SK-N-SH (cell line): ENCODE results near the gene TNNC1. TPM values are rescaled to one million over a fixed set of nuclear protein-coding genes. Genes with fewer than 3 reads are reported as not detected.

Source experiments
- CTCF ChIA-PET: fragments of 300-600, 350-600 bp; formaldehyde crosslinking; extraction: SDS; loops from one replicate; lab custom pipeline; 2021; lab: Yijun Ruan, JAX
- POLR2A ChIA-PET: fragments of 350-600 bp; sonication (Branson Sonifier 250); formaldehyde crosslinking; extraction: SDS; loops from one replicate; lab custom pipeline; 2020; ENCODE audit warnings: antibody characterized with exemption, inconsistent platforms; lab: Yijun Ruan, JAX
- DNase-seq: peaks from one replicate; pipeline ENCODE4 v3.0.0; 2012
- H2AFZ ChIP-seq: fragments of 200-600 bp; sonication (generic); 2 replicates; pipeline ENCODE4 v1.8.1; 2016; ENCODE audit warnings: antibody characterized with exemption, mild to moderate bottlenecking, low read depth
- H3F3A ChIP-seq: fragments of 200-600 bp; sonication (generic); replicated peaks from 2 replicates; pipeline ENCODE3; 2016; ENCODE audit warnings: antibody characterized with exemption, mild to moderate bottlenecking; ENCODE audit not compliant: insufficient read depth
- H3K27ac ChIP-seq, 2 experiments: fragments of 200-500 bp in 1 of 2; fragments of 200-600 bp in 1 of 2; sonication (Bioruptor generic) in 1 of 2; sonication (generic), shearing (Covaris generic) in 1 of 2; 2 replicates each; pipeline versions ENCODE4 v1.5.1 to v1.6.1; 2014 to 2016; ENCODE audit warnings: low read depth in 2 of 2, inconsistent platforms in 1 of 2, low read length in 1 of 2, mild to moderate bottlenecking in 1 of 2, mixed read lengths in 1 of 2
- H3K27me3 ChIP-seq: fragments of 200-600 bp; sonication (generic), shearing (Covaris generic); 2 replicates; pipeline ENCODE4 v1.6.1; 2016; ENCODE audit warnings: mixed run types; ENCODE audit not compliant: insufficient read depth
- H3K36me3 ChIP-seq, 2 experiments: fragments of 200-500 bp in 1 of 2; fragments of 200-600 bp in 1 of 2; sonication (Bioruptor generic) in 1 of 2; sonication (generic) in 1 of 2; replicated peaks in 1 of 2; 2 replicates each; pipeline versions ENCODE3 to v1.5.1; 2014 to 2016; ENCODE audit warnings: low read length in 1 of 2, mild to moderate bottlenecking in 1 of 2; ENCODE audit not compliant: insufficient read depth in 2 of 2, control insufficient read depth in 1 of 2
- H3K4me1 ChIP-seq, 2 experiments: fragments of 200-500 bp in 1 of 2; fragments of 200-600 bp in 1 of 2; sonication (Bioruptor generic) in 1 of 2; sonication (generic), shearing (Covaris generic) in 1 of 2; 2 replicates each; pipeline versions ENCODE4 v1.5.1 to v1.6.1; 2014 to 2016; ENCODE audit warnings: low read depth in 1 of 2, low read length in 1 of 2, mixed run types in 1 of 2; ENCODE audit not compliant: insufficient read depth in 2 of 2, control insufficient read depth in 1 of 2
- H3K4me2 ChIP-seq: fragments of 200-600 bp; sonication (generic), shearing (Covaris generic); 2 replicates; pipeline ENCODE4 v1.6.1; 2017; ENCODE audit warnings: mixed run types
- H3K4me3 ChIP-seq, 2 experiments: fragments of 200-500 bp in 1 of 2; fragments of 200-600 bp in 1 of 2; sonication (Bioruptor generic) in 1 of 2; sonication (generic), shearing (Covaris generic) in 1 of 2; 2 replicates each; pipeline versions ENCODE4 v1.5.1 to v1.8.1; 2014 to 2016; ENCODE audit warnings: low read depth in 2 of 2, inconsistent platforms in 1 of 2, low read length in 1 of 2, mild to moderate bottlenecking in 1 of 2, mixed read lengths in 1 of 2, moderate library complexity in 1 of 2
- H3K79me2 ChIP-seq: fragments of 200-600 bp; sonication (generic); 2 replicates; pipeline ENCODE4 v1.8.1; 2017; ENCODE audit warnings: mild to moderate bottlenecking; ENCODE audit not compliant: insufficient read depth
- H3K9ac ChIP-seq: fragments of 200-600 bp; sonication (generic); 2 replicates; pipeline ENCODE4 v1.6.1; 2017; ENCODE audit warnings: mixed run types
- H3K9me2 ChIP-seq: fragments of 200-600 bp; sonication (generic); 2 replicates; pipeline ENCODE4 v1.6.1; 2017; ENCODE audit warnings: mixed run types
- H3K9me3 ChIP-seq: fragments of 200-600 bp; sonication (generic); 2 replicates; pipeline ENCODE4 v1.6.1; 2017; ENCODE audit warnings: mixed run types, mild to moderate bottlenecking, moderate library complexity
- H4K20me1 ChIP-seq: fragments of 200-600 bp; sonication (generic); 2 replicates; pipeline ENCODE4 v1.6.1; 2017; ENCODE audit warnings: mild to moderate bottlenecking, mixed run types; ENCODE audit not compliant: insufficient read depth
- ELF1 ChIP-seq: IDR thresholded peaks from 2 replicates; pipeline ENCODE4 v1.4.0; 2012
- EZH2phosphoT487 ChIP-seq: fragments of 200-600 bp; sonication (generic); IDR thresholded peaks from 2 replicates; pipeline ENCODE4 v1.6.1; 2017; ENCODE audit warnings: low read depth, mixed run types, mild to moderate bottlenecking, antibody characterized with exemption, moderate library complexity, borderline replicate concordance
- FOXJ3 ChIP-seq: sonication (generic); formaldehyde crosslinking; IDR thresholded peaks from 2 replicates; pipeline ENCODE4 v1.5.1; 2020; ENCODE audit warnings: mild to moderate bottlenecking, missing genetic modification reagents
- MEF2A ChIP-seq: IDR thresholded peaks from 2 replicates; pipeline ENCODE4 v1.4.0; 2012; ENCODE audit warnings: low read depth, borderline replicate concordance
- MXI1 ChIP-seq: IDR thresholded peaks from 2 replicates; pipeline ENCODE4 v1.6.1; 2012; ENCODE audit warnings: mild to moderate bottlenecking, low read depth, low read length, improper control_type of control experiment
- NRF1 ChIP-seq: IDR thresholded peaks from 2 replicates; pipeline ENCODE4 v1.6.1; 2012; ENCODE audit warnings: low read depth, mild to moderate bottlenecking, low read length
- POLR2AphosphoS5 ChIP-seq: IDR thresholded peaks from 2 replicates; pipeline ENCODE4 v1.6.1; 2012; ENCODE audit warnings: low read depth, low read length
- RAD21 ChIP-seq: IDR thresholded peaks from 2 replicates; pipeline ENCODE4 v1.6.1; 2012; ENCODE audit warnings: mild to moderate bottlenecking, low read length
- RCOR1 ChIP-seq: fragments of 150-350 bp; IDR thresholded peaks from 2 replicates; pipeline ENCODE4 v1.6.1; 2017; ENCODE audit warnings: antibody characterized with exemption, low read length
- REST ChIP-seq: IDR thresholded peaks from 2 replicates; pipeline ENCODE4 v1.6.1; 2012; ENCODE audit warnings: mild to moderate bottlenecking, low read depth, low read length, moderate library complexity
- RFX5 ChIP-seq: IDR thresholded peaks from 2 replicates; pipeline ENCODE4 v1.6.1; 2012; ENCODE audit warnings: mild to moderate bottlenecking, improper control_type of control experiment, low read length
- RXRA ChIP-seq: IDR thresholded peaks from 2 replicates; pipeline ENCODE4 v1.4.0; 2012; ENCODE audit warnings: low read depth, mild to moderate bottlenecking, borderline replicate concordance
- SMC3 ChIP-seq: IDR thresholded peaks from 2 replicates; pipeline ENCODE4 v1.6.1; 2012; ENCODE audit warnings: low read depth, low read length, improper control_type of control experiment
- TAF1 ChIP-seq: IDR thresholded peaks from 2 replicates; pipeline ENCODE4 v1.6.1; 2012; ENCODE audit warnings: low read depth, mild to moderate bottlenecking, low read length, moderate library complexity, borderline replicate concordance
- USF1 ChIP-seq: IDR thresholded peaks from 2 replicates; pipeline ENCODE4 v1.4.0; 2012; ENCODE audit warnings: low read depth, borderline replicate concordance
- ZBTB33 ChIP-seq: IDR thresholded peaks from 2 replicates; pipeline ENCODE4 v1.4.0; 2012; ENCODE audit warnings: low read depth, borderline replicate concordance
- WGBS: methylation state at CpG from one replicate; pipeline ENCODE4 v1.1.6; 2017; ENCODE audit warnings: low lambda C conversion rate; 5-methylcytosine and 5-hydroxymethylcytosine counted together
- polyA plus RNA-seq, 3 experiments: library from polyadenylated mRNA; depleted of rRNA; stranded (reverse); fragments of >200 nt; gene quantifications; 2 replicates each; pipeline ENCODE4 v1.2.3, GENCODE V29; 2012
- TF ChIP-seq, protein P1 (sequence below): fragments of 200-600 bp; sonication (generic); IDR thresholded peaks from 2 replicates; pipeline ENCODE4 v1.6.1; 2017; ENCODE audit warnings: antibody characterized with exemption, mild to moderate bottlenecking, moderate library complexity
- TF ChIP-seq, protein P2 (sequence below): IDR thresholded peaks from 2 replicates; pipeline ENCODE4; 2012
- TF ChIP-seq, protein P3 (sequence below): fragments of 150-350 bp; IDR thresholded peaks from 2 replicates; pipeline ENCODE4 v1.6.1; 2017; ENCODE audit warnings: antibody characterized with exemption, low read length, low read depth, borderline replicate concordance

Gene TNNC1
- polyA plus RNA-seq, 1 of the 3 experiments (the other 2 are of a cell fraction), result 2.6 TPM

GRCh38 chr3:52443791-52444687 lies 9.8 kb downstream of the TNNC1 start:
- Histone ChIP-seq H3K36me3 (no peaks in the 10 kb centered on the region), H3K9me2 (no peaks in the 10 kb centered on the region), H4K20me1 (no peaks in the 10 kb centered on the region), H3K27ac (no peak overlapping the region), H3K79me2 (no peaks in the 10 kb centered on the region), H3K9ac (no peak overlapping the region), H3F3A (no peaks in the 10 kb centered on the region), H3K9me3 (no peaks in the 10 kb centered on the region), H3K27me3 (no peaks in the 10 kb centered on the region), H3K4me1 (peaks cover 0 to 3% of the 10 kb centered on the region in 2 experiments; a peak in 1 of 4 replicates), H3K4me2 (no peak overlapping the region), H2AFZ (no peak overlapping the region), H3K4me3 (no peak overlapping the region)
- WGBS, result 87% methylated on average over 22 of the region's 25 CpGs
- ChIA-PET CTCF (interaction anchor here (2.8 to 16.5 kb wide), 2 partner anchors 18 to 105 kb away, joined by 12 to 578 read pairs; no protein-coding TSS in a partner anchor), POLR2A (no interaction called here)
- DNase-seq, result no peak
- TF ChIP-seq ZBTB33 (no peak), USF1 (no peak), MXI1 (no peak), NRF1 (no peak), FOXJ3 (CRISPR knock-in tag) (no peak), SMC3 (no peak), REST (no peak), MEF2A (no peak), RXRA (no peak), ELF1 (no peak), POLR2AphosphoS5 (no peak), EZH2phosphoT487 (no peak), TAF1 (no peak), RFX5 (no peak), RCOR1 (no peak), RAD21 (no peak)
- TF ChIP-seq, protein P1, sequence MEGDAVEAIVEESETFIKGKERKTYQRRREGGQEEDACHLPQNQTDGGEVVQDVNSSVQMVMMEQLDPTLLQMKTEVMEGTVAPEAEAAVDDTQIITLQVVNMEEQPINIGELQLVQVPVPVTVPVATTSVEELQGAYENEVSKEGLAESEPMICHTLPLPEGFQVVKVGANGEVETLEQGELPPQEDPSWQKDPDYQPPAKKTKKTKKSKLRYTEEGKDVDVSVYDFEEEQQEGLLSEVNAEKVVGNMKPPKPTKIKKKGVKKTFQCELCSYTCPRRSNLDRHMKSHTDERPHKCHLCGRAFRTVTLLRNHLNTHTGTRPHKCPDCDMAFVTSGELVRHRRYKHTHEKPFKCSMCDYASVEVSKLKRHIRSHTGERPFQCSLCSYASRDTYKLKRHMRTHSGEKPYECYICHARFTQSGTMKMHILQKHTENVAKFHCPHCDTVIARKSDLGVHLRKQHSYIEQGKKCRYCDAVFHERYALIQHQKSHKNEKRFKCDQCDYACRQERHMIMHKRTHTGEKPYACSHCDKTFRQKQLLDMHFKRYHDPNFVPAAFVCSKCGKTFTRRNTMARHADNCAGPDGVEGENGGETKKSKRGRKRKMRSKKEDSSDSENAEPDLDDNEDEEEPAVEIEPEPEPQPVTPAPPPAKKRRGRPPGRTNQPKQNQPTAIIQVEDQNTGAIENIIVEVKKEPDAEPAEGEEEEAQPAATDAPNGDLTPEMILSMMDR, result no peak
- TF ChIP-seq, protein P2, sequence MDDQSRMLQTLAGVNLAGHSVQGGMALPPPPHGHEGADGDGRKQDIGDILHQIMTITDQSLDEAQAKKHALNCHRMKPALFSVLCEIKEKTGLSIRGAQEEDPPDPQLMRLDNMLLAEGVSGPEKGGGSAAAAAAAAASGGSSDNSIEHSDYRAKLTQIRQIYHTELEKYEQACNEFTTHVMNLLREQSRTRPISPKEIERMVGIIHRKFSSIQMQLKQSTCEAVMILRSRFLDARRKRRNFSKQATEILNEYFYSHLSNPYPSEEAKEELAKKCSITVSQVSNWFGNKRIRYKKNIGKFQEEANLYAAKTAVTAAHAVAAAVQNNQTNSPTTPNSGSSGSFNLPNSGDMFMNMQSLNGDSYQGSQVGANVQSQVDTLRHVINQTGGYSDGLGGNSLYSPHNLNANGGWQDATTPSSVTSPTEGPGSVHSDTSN, result no peak
- TF ChIP-seq, protein P3, sequence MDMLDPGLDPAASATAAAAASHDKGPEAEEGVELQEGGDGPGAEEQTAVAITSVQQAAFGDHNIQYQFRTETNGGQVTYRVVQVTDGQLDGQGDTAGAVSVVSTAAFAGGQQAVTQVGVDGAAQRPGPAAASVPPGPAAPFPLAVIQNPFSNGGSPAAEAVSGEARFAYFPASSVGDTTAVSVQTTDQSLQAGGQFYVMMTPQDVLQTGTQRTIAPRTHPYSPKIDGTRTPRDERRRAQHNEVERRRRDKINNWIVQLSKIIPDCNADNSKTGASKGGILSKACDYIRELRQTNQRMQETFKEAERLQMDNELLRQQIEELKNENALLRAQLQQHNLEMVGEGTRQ, result no peak
